GM21515 (cell line): ENCODE measurements around the gene APLF.

Source experiments
- ATAC-seq: cut with Tn5 transposase; IDR thresholded peaks from one replicate; pipeline ENCODE4 v1.9.1; 2021; ENCODE audit not compliant: unreplicated experiment

APLF gene

DNA sequence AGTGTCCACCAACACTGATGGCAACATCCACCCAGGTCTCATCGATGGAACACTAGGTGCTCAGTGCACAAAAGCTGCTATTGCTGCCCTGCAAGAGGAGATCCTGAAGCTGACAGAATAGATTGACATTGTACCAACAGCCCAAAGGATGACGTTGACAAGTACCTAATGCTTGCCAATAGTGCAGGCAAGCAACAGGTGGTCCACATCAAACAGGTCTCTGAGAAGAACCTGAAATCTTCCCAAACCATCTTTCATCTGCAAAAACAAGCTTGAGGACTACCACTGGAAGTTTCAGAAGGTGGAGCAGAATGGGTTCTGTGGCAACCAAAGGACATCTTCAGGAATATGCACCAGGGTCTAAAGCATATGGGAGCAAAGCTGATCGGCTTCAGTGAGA lies 160.2 kb downstream of the APLF start:
- ATAC-seq: no peak
